Colonic mucosa (tissue), 4 donors: ENCODE data around the gene SYNGAP1. TPM values are rescaled to one million over a fixed set of nuclear protein-coding genes. Genes with fewer than 3 reads are reported as not detected.
A peak's percentile ranks its signal among the peaks of the same experiment; 100 is the strongest.

Experiments
- DNase-seq: peaks from one replicate; pipeline ENCODE4 v3.0.0-alpha.2; 2020
- H3K27ac ChIP-seq: fragments of 200-600 bp; one replicate; pipeline ENCODE4 v1.8.0; 2021
- H3K27me3 ChIP-seq: fragments of 200-600 bp; one replicate; pipeline ENCODE4 v1.8.0; 2021
- H3K36me3 ChIP-seq: fragments of 200-600 bp; one replicate; pipeline ENCODE4 v1.8.0; 2021
- H3K4me1 ChIP-seq: fragments of 200-600 bp; one replicate; pipeline ENCODE4 v1.8.0; 2021; ENCODE audit warnings: mild to moderate bottlenecking
- H3K4me3 ChIP-seq: fragments of 200-600 bp; one replicate; pipeline ENCODE4 v1.8.0; 2021
- H3K9ac ChIP-seq, 2 donors: one replicate each; pipeline ENCODE4 v1.7.0; 2013; ENCODE audit warnings: control low read depth in 2 of 2, low read depth in 2 of 2, low read length in 2 of 2
- H3K9me3 ChIP-seq: fragments of 200-600 bp; one replicate; pipeline ENCODE4 v1.8.0; 2021
- intact Hi-C: fragments of 100-400 bp; cut with DNase I; formaldehyde crosslinking; loops from one replicate; pipeline ENCODE4 v1.14.1; 2022
- total RNA-seq, 2 donors: library from RNA; stranded (reverse); fragmentation: NEBNext Ultra II Directional in 1 of 2; extraction: Animal tissue kit (Norgen Biotek cat#: 25700) in 1 of 2; gene quantifications; one replicate each; pipeline ENCODE4 v1.2.1, GENCODE V29; 2021
- TF ChIP-seq, protein P1 (sequence below): fragments of 200-600 bp; IDR thresholded peaks from one replicate; pipeline ENCODE4 v1.8.0; 2022; ENCODE audit warnings: antibody characterized with exemption, mild to moderate bottlenecking
- donor health status: healthy.
- donor health status: DM: no; HTN: no; CAD: no.
- donor health status: DM: no; HTN: no; CAD: no.

The SYNGAP1 gene
- total RNA-seq, 2 donors from 2014 or later, result 5.3 to 10.4 TPM

- Histone ChIP-seq H3K36me3 (no peaks in the 10 kb centered on the region), H3K9me3 (no peaks in the 10 kb centered on the region), H3K9ac (no peak overlapping the region), H3K4me3 (no peak overlapping the region), H3K27me3 (no peaks in the 10 kb centered on the region), H3K4me1 (no peaks in the 10 kb centered on the region), H3K27ac (no peak overlapping the region)
- TF ChIP-seq, protein P1, sequence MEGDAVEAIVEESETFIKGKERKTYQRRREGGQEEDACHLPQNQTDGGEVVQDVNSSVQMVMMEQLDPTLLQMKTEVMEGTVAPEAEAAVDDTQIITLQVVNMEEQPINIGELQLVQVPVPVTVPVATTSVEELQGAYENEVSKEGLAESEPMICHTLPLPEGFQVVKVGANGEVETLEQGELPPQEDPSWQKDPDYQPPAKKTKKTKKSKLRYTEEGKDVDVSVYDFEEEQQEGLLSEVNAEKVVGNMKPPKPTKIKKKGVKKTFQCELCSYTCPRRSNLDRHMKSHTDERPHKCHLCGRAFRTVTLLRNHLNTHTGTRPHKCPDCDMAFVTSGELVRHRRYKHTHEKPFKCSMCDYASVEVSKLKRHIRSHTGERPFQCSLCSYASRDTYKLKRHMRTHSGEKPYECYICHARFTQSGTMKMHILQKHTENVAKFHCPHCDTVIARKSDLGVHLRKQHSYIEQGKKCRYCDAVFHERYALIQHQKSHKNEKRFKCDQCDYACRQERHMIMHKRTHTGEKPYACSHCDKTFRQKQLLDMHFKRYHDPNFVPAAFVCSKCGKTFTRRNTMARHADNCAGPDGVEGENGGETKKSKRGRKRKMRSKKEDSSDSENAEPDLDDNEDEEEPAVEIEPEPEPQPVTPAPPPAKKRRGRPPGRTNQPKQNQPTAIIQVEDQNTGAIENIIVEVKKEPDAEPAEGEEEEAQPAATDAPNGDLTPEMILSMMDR, result no peak
- DNase-seq, result no peak
- intact Hi-C loops, result no loop called here
Measured at GRCh38 chr6:33407132-33407718, 12.6 kb upstream of the SYNGAP1 start.

DNA sequence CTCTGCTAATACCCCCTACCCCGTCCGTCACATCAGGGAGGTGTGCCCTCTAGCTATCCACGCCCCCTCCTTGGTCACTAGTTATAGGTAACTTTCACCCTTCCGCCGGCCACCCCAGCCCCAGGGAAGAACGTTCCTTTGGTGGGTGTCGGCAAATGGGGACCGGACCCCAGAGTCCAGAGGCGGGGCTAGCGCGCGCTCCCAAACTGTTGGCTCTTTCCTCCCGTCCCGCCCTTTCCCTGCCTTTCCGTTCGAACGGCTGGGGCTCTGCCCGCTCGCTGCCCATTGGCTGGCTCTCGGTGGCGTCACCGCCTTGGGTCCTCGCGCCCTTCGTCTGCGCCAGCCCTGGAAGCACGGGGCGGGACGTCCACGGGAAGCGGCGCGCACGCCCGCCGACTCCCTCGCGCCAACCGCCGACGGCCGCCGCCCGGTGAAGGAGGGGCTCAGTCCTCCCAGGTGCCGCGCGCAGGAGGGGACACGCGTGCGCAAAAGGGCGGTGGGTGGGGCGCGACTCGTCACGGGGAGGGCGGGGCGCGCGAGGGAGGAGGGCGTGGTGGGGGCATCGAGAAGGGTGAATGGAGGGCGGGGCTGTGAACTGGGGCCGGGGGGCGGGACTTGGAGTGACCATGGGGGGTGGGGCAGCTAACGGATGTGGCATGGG lies 9.7 kb upstream of the SYNGAP1 start:
- TF ChIP-seq, protein P1, result no peak
- Histone ChIP-seq H3K9ac (peak overlapping the region; percentile 69 to 72), H3K9me3 (no peaks in the 10 kb centered on the region), H3K4me3 (peak overlapping the region; percentile 88), H3K27ac (peak overlapping the region; percentile 93), H3K27me3 (no peaks in the 10 kb centered on the region), H3K36me3 (peaks cover 4% of the 10 kb centered on the region), H3K4me1 (no peaks in the 10 kb centered on the region)
- intact Hi-C loops, result loop anchor here (10.0 kb wide), 1 partner anchor 95 kb away; the partner anchor contains the start of genes TAPBP and ZBTB22
- DNase-seq, result peak; percentile 98

GRCh38 chr6:33410711-33411631 lies 8.9 kb upstream of the SYNGAP1 start, which contains the start of gene PHF1:
Gene PHF1 (plus strand): TSS chr6:33411014. CDS start chr6:33412264, 1,250 bp downstream.
- Histone ChIP-seq H3K9me3 (no peaks in the 10 kb centered on the region), H3K9ac (peak within 1 kb of the TSS; percentile 78 to 89), H3K27ac (peak within 1 kb of the TSS; percentile 93), H3K27me3 (no peaks in the 10 kb centered on the region), H3K4me3 (peak within 1 kb of the TSS; percentile 88), H3K4me1 (peaks cover under 1% of the 10 kb centered on the region), H3K36me3 (peaks cover 4% of the 10 kb centered on the region)
- intact Hi-C loops, result loop anchor here (10.0 kb wide), 1 partner anchor 96 kb away; the partner anchor contains the start of genes TAPBP and ZBTB22
- TF ChIP-seq, protein P1, result no peak
- DNase-seq, result peak; percentile 67

- Histone ChIP-seq H3K36me3 (peaks cover 4% of the 10 kb centered on the region), H3K9me3 (no peaks in the 10 kb centered on the region), H3K27ac (peak overlapping the region; percentile 93), H3K9ac (peak overlapping the region; percentile 78 to 89), H3K4me3 (peak overlapping the region; percentile 88), H3K27me3 (no peaks in the 10 kb centered on the region), H3K4me1 (peaks cover 7% of the 10 kb centered on the region)
- TF ChIP-seq, protein P1, result no peak
- no peak for DNase-seq
- intact Hi-C loops, result loop anchor here (10.0 kb wide), 1 partner anchor 97 kb away; the partner anchor contains the start of genes TAPBP and ZBTB22
Measured at GRCh38 chr6:33411632-33412005, 8.2 kb upstream of the SYNGAP1 start.
